Stimulated activated naive CD8-positive, alpha-beta T cell treated with anti-CD3 and anti-CD28 coated beads, Interleukin-15, Interleukin-2, amounts not matched to agents 100 ng/mL and 50 ng/mL, for 24 hours (primary cell): ENCODE data around the gene HMCES.
"Not testable (repeated sequence)": the region's sequence is repeated elsewhere in the genome, so short reads cannot be mapped to it uniquely, and the experiment has no call there.

Experiments used
- H3K27ac Mint-ChIP-seq: one replicate; pipeline ENCODE4 v1.8.0; 2021; ENCODE audit warnings: mild to moderate bottlenecking, mixed read lengths
- H3K27me3 Mint-ChIP-seq: one replicate; pipeline ENCODE4 v1.8.0; 2021; ENCODE audit warnings: mixed read lengths
- H3K36me3 Mint-ChIP-seq: one replicate; pipeline ENCODE4 v1.8.0; 2021; ENCODE audit warnings: low read depth, mixed read lengths
- H3K4me1 Mint-ChIP-seq: one replicate; pipeline ENCODE4 v1.8.0; 2021; ENCODE audit warnings: low read depth, mixed read lengths
- H3K4me3 Mint-ChIP-seq: one replicate; pipeline ENCODE4 v1.8.0; 2021; ENCODE audit warnings: mild to moderate bottlenecking, mixed read lengths
- H3K9me3 Mint-ChIP-seq: one replicate; pipeline ENCODE4 v1.8.0; 2021; ENCODE audit warnings: mixed read lengths

HMCES gene

GRCh38 chr3:129278439-129278965 is at the start of gene HMCES:
Gene HMCES, plus strand, starts transcription at chr3:129278870. Its CDS starts 863 bp downstream, at chr3:129279733.
- H3K4me3 Mint-ChIP-seq, result peak within 1 kb of the TSS; percentile 99
- no peaks in the 10 kb centered on the region for H3K9me3 Mint-ChIP-seq
- H3K4me1 Mint-ChIP-seq, result peaks cover 67% of the 10 kb centered on the region
- H3K27me3 Mint-ChIP-seq, result no peaks in the 10 kb centered on the region
- H3K36me3 Mint-ChIP-seq, result peaks cover 60% of the 10 kb centered on the region
- peak within 1 kb of the TSS; percentile 96 for H3K27ac Mint-ChIP-seq

GRCh38 chr3:129228891-129229585 is 49.6 kb upstream of the HMCES start:
- H3K27me3 Mint-ChIP-seq, result no peaks in the 10 kb centered on the region
- H3K9me3 Mint-ChIP-seq, result no peaks in the 10 kb centered on the region
- no peak overlapping the region for H3K27ac Mint-ChIP-seq
- H3K4me3 Mint-ChIP-seq, result no peak overlapping the region
- peaks cover 40% of the 10 kb centered on the region for H3K4me1 Mint-ChIP-seq
- H3K36me3 Mint-ChIP-seq, result no peaks in the 10 kb centered on the region

GRCh38 chr3:129230311-129231019 is 48.2 kb upstream of the HMCES start:
- peaks cover 31% of the 10 kb centered on the region for H3K4me1 Mint-ChIP-seq
- H3K36me3 Mint-ChIP-seq, result no peaks in the 10 kb centered on the region
- no peaks in the 10 kb centered on the region for H3K9me3 Mint-ChIP-seq
- no peaks in the 10 kb centered on the region for H3K27me3 Mint-ChIP-seq
- H3K27ac Mint-ChIP-seq, result peak overlapping the region; percentile 53
- no peak overlapping the region for H3K4me3 Mint-ChIP-seq

- no peaks in the 10 kb centered on the region for H3K36me3 Mint-ChIP-seq
- no peaks in the 10 kb centered on the region for H3K9me3 Mint-ChIP-seq
- peaks cover 27% of the 10 kb centered on the region for H3K4me1 Mint-ChIP-seq
- H3K27ac Mint-ChIP-seq, result no peak overlapping the region
- no peak overlapping the region for H3K4me3 Mint-ChIP-seq
- no peaks in the 10 kb centered on the region for H3K27me3 Mint-ChIP-seq
These were observed 47.1 kb upstream of the HMCES start for GRCh38 chr3:129231331-129232119.

- H3K27me3 Mint-ChIP-seq, result no peaks in the 10 kb centered on the region
- H3K4me3 Mint-ChIP-seq, result no peak overlapping the region
- H3K27ac Mint-ChIP-seq, result no peak overlapping the region
These were observed 45.1 kb upstream of the HMCES start for GRCh38 chr3:129233538-129233937.

GRCh38 chr3:129234441-129234840 is 44.2 kb upstream of the HMCES start:
- H3K9me3 Mint-ChIP-seq, result no peaks in the 10 kb centered on the region
- H3K36me3 Mint-ChIP-seq, result no peaks in the 10 kb centered on the region
- H3K27ac Mint-ChIP-seq, result no peak overlapping the region
- peaks cover 37% of the 10 kb centered on the region for H3K4me1 Mint-ChIP-seq
- H3K27me3 Mint-ChIP-seq, result no peaks in the 10 kb centered on the region
- H3K4me3 Mint-ChIP-seq, result no peak overlapping the region

More at GRCh38 chr3:129233538-129233937, 45.1 kb upstream of the HMCES start:
- Mint-ChIP-seq H3K4me1 (peaks cover 28% of the 10 kb centered on the region), H3K9me3 (no peaks in the 10 kb centered on the region), H3K36me3 (no peaks in the 10 kb centered on the region)

GRCh38 chr3:129235344-129235917 is 43.2 kb upstream of the HMCES start:
- Mint-ChIP-seq H3K9me3 (no peaks in the 10 kb centered on the region), H3K4me3 (no peak overlapping the region), H3K4me1 (peaks cover 36% of the 10 kb centered on the region), H3K36me3 (no peaks in the 10 kb centered on the region), H3K27me3 (no peaks in the 10 kb centered on the region), H3K27ac (no peak overlapping the region)

- no peaks in the 10 kb centered on the region for H3K9me3 Mint-ChIP-seq
- no peaks in the 10 kb centered on the region for H3K36me3 Mint-ChIP-seq
- no peaks in the 10 kb centered on the region for H3K27me3 Mint-ChIP-seq
- peaks cover 20% of the 10 kb centered on the region for H3K4me1 Mint-ChIP-seq
- H3K27ac Mint-ChIP-seq, result peak overlapping the region; percentile 66
- no peak overlapping the region for H3K4me3 Mint-ChIP-seq
These were observed 39.5 kb upstream of the HMCES start for GRCh38 chr3:129238945-129239705.

- Mint-ChIP-seq H3K9me3 (no peaks in the 10 kb centered on the region), H3K4me1 (peaks cover 20% of the 10 kb centered on the region), H3K27me3 (no peaks in the 10 kb centered on the region), H3K4me3 (no peak overlapping the region), H3K36me3 (no peaks in the 10 kb centered on the region), H3K27ac (no peak overlapping the region)
These were observed 38.7 kb upstream of the HMCES start for GRCh38 chr3:129239991-129240390.

- Mint-ChIP-seq H3K27ac (no peak overlapping the region), H3K4me3 (no peak overlapping the region), H3K9me3 (no peaks in the 10 kb centered on the region), H3K36me3 (no peaks in the 10 kb centered on the region), H3K27me3 (no peaks in the 10 kb centered on the region), H3K4me1 (peaks cover 24% of the 10 kb centered on the region)
These were observed 38.2 kb upstream of the HMCES start for GRCh38 chr3:129240436-129240835.

- Mint-ChIP-seq H3K27me3 (no peaks in the 10 kb centered on the region), H3K4me3 (no peak overlapping the region), H3K27ac (no peak overlapping the region), H3K4me1 (peaks cover 31% of the 10 kb centered on the region), H3K36me3 (peaks cover 3% of the 10 kb centered on the region), H3K9me3 (no peaks in the 10 kb centered on the region)
These were observed 33.5 kb upstream of the HMCES start for GRCh38 chr3:129245141-129245540.

GRCh38 chr3:129245641-129246306 is 32.9 kb upstream of the HMCES start:
- H3K4me1 Mint-ChIP-seq, result peaks cover 36% of the 10 kb centered on the region
- H3K4me3 Mint-ChIP-seq, H3K36me3 Mint-ChIP-seq, H3K27me3 Mint-ChIP-seq, H3K9me3 Mint-ChIP-seq: not testable (repeated sequence)
- H3K27ac Mint-ChIP-seq, result peak overlapping the region; percentile 45

GRCh38 chr3:129246636-129247035 is 32.0 kb upstream of the HMCES start:
- H3K36me3 Mint-ChIP-seq, result peaks cover 9% of the 10 kb centered on the region
- no peak overlapping the region for H3K27ac Mint-ChIP-seq
- no peaks in the 10 kb centered on the region for H3K27me3 Mint-ChIP-seq
- H3K4me3 Mint-ChIP-seq, result no peak overlapping the region
- peaks cover 37% of the 10 kb centered on the region for H3K4me1 Mint-ChIP-seq
- no peaks in the 10 kb centered on the region for H3K9me3 Mint-ChIP-seq
